NCI-H2196 (cell line): ENCODE data around the gene DOCK8.
A peak's percentile ranks its signal among the peaks of the same experiment; 100 is the strongest.

Experiments
- DNase-seq: peaks from one replicate; lab custom pipeline; 2025; ENCODE audit not compliant: unreplicated experiment; lab: John Stamatoyannopoulos, UW

Gene DOCK8

GRCh38 chr9:489198-490197 is 274.8 kb downstream of the DOCK8 start:
- DNase-seq = no peak

- DNase-seq = no peak
Observed at GRCh38 chr9:494764-495163, 280.1 kb downstream of the DOCK8 start.

GRCh38 chr9:495739-496138 is 281.1 kb downstream of the DOCK8 start:
- DNase-seq = no peak

GRCh38 chr9:503326-503725 is 288.7 kb downstream of the DOCK8 start:
- no peak for DNase-seq

- DNase-seq = peak; percentile 98
Observed at GRCh38 chr9:503881-504852, 289.5 kb downstream of the DOCK8 start, which contains the start of gene KANK1. Gene KANK1 (plus strand): TSS chr9:504695.

GRCh38 chr9:504921-505740 is 290.5 kb downstream of the DOCK8 start:
- DNase-seq = no peak

- DNase-seq = no peak
Observed at GRCh38 chr9:505741-506059, 291.0 kb downstream of the DOCK8 start.

- DNase-seq = no peak
Observed at GRCh38 chr9:506281-506680, 291.6 kb downstream of the DOCK8 start.

- DNase-seq = no peak
Observed at GRCh38 chr9:511861-512260, 297.2 kb downstream of the DOCK8 start.

- peak; percentile 40 for DNase-seq
Observed at GRCh38 chr9:512555-513272, 298.0 kb downstream of the DOCK8 start.
